ENCODE measurements around the gene SH3PXD2A. TPM values are rescaled to one million over a fixed set of nuclear protein-coding genes. Genes with fewer than 3 reads are reported as not detected.

Gene SH3PXD2A
- total RNA-seq, 2 experiments from 2014 or later, result 6.9 to 7.0 TPM

DNA sequence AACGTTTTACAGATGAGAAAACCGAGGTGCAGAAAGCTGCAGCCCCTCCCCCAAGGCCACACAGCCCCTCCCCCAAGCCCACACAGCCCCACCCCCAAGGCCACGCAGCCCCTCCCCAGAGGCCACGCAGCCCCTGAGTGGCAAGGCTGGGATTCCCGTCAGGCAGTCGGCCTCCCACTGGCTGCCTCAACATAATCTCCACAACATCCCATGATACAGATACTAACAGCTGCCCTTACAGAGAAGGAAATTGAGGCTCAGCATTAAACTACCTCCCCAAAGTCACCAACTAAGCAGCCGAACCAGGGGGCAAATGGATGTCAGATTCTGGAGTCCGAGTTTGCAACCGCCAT, 15.9 kb downstream of the SH3PXD2A start:
- no peak for DNase-seq
- Histone ChIP-seq H3K27ac (ENCODE audit: low read depth in 1 of 2, low read length in 2 of 2) (no peak overlapping the region), H3K4me1 (ENCODE audit: insufficient read depth, low read length) (no peaks in the 10 kb centered on the region), H3K27me3 (ENCODE audit: control insufficient read depth in 1 of 2, insufficient read depth in 2 of 2, low read length in 2 of 2) (no peaks in the 10 kb centered on the region), H3K36me3 (ENCODE audit: insufficient read depth, low read length) (no peaks in the 10 kb centered on the region), H3K9me3 (ENCODE audit: control insufficient read depth in 1 of 2, insufficient read depth in 1 of 2, low read length in 2 of 2) (no peaks in the 10 kb centered on the region), H3K4me3 (ENCODE audit: low read length) (no peak overlapping the region)
- no peaks in the 10 kb centered on the region for H3K36me3 Mint-ChIP-seq (ENCODE audit: low read depth)
- no peaks in the 10 kb centered on the region for H3K9me3 Mint-ChIP-seq
- TF ChIP-seq, protein P1, sequence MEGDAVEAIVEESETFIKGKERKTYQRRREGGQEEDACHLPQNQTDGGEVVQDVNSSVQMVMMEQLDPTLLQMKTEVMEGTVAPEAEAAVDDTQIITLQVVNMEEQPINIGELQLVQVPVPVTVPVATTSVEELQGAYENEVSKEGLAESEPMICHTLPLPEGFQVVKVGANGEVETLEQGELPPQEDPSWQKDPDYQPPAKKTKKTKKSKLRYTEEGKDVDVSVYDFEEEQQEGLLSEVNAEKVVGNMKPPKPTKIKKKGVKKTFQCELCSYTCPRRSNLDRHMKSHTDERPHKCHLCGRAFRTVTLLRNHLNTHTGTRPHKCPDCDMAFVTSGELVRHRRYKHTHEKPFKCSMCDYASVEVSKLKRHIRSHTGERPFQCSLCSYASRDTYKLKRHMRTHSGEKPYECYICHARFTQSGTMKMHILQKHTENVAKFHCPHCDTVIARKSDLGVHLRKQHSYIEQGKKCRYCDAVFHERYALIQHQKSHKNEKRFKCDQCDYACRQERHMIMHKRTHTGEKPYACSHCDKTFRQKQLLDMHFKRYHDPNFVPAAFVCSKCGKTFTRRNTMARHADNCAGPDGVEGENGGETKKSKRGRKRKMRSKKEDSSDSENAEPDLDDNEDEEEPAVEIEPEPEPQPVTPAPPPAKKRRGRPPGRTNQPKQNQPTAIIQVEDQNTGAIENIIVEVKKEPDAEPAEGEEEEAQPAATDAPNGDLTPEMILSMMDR (IDR thresholded peaks at IDR 0.05), result no peak
- intact Hi-C loops (cut with DNase I, micrococcal nuclease), result no loop called here
- no peaks in the 10 kb centered on the region for H3K27me3 Mint-ChIP-seq
- H3K27ac Mint-ChIP-seq, result no peak overlapping the region
- H3K4me1 Mint-ChIP-seq (ENCODE audit: low read depth), result peaks cover 1% of the 10 kb centered on the region
- CTCF ChIA-PET, result no interaction called here
- POLR2A ChIA-PET, result no interaction called here
- ATAC-seq (ENCODE audit: poor library complexity), result no peak
- H3K4me3 Mint-ChIP-seq, result no peak overlapping the region

DNA sequence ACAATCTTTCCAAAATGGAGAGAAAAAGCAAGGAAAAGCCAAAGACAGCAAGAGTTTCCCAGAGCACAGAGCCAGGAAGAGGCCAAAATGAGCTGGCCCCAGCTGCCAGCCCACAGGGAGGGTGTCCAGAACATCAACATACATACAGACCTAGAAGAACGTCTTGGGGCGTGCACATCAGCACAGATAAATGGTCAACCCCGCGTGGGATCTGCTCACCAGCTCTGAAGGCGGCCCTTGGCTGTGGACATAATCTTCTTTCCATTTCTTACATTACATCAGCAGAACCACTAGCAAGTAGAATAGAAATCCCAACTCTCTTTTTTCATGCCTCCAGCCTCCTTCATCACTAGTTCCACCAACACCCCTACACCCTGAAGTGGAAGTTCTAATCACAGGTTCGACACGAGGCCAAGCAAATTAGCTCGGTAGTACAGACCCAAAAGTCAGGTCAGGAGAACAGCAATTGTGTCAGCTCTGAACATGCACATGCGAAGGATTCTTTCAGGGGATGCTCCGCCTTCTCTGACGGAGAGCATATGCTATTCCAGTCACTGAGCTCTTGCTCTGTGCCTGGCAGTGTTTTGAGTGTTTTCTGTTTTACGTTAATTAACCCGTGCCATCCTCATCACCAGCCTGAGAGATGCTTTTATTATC, 16.4 kb downstream of the SH3PXD2A start:
- POLR2A ChIA-PET, result no interaction called here
- no peaks in the 10 kb centered on the region for H3K4me1 Mint-ChIP-seq (ENCODE audit: low read depth)
- Histone ChIP-seq H3K4me1 (ENCODE audit: insufficient read depth, low read length) (no peaks in the 10 kb centered on the region), H3K4me3 (ENCODE audit: low read length) (no peak overlapping the region), H3K36me3 (ENCODE audit: insufficient read depth, low read length) (no peaks in the 10 kb centered on the region), H3K9me3 (ENCODE audit: control insufficient read depth in 1 of 2, insufficient read depth in 1 of 2, low read length in 2 of 2) (no peaks in the 10 kb centered on the region), H3K27me3 (ENCODE audit: control insufficient read depth in 1 of 2, insufficient read depth in 2 of 2, low read length in 2 of 2) (no peaks in the 10 kb centered on the region), H3K27ac (ENCODE audit: low read depth in 1 of 2, low read length in 2 of 2) (no peak overlapping the region)
- H3K27ac Mint-ChIP-seq, result no peak overlapping the region
- intact Hi-C loops (cut with DNase I, micrococcal nuclease), result no loop called here
- CTCF ChIA-PET, result no interaction called here
- no peaks in the 10 kb centered on the region for H3K9me3 Mint-ChIP-seq
- no peak for ATAC-seq (ENCODE audit: poor library complexity)
- no peak for DNase-seq
- no peaks in the 10 kb centered on the region for H3K36me3 Mint-ChIP-seq (ENCODE audit: low read depth)
- H3K27me3 Mint-ChIP-seq, result no peaks in the 10 kb centered on the region
- TF ChIP-seq, protein P1 (IDR thresholded peaks at IDR 0.05), result no peak
- no peak overlapping the region for H3K4me3 Mint-ChIP-seq

DNA sequence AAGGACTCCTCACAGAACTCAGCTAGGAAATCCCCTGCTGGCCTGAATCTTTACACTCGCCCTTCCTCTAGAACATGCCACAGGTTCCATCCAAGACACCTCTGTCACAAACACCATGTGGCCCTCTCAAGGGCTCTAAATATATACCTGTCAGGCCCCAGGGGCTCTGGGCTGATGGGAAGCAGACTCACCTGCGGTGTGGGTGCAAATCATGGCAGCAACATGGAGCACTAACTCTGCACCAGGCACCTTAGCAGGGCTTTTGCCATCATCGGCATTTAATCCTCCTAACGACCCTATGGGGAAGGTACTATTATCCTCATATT, 17.3 kb downstream of the SH3PXD2A start:
- intact Hi-C loops (cut with DNase I, micrococcal nuclease), result no loop called here
- H3K9me3 Mint-ChIP-seq, result no peaks in the 10 kb centered on the region

More for the DNA sequence above, 17.3 kb downstream of the SH3PXD2A start:
- Histone ChIP-seq H3K27me3 (ENCODE audit: control insufficient read depth in 1 of 2, insufficient read depth in 2 of 2, low read length in 2 of 2) (no peaks in the 10 kb centered on the region), H3K36me3 (ENCODE audit: insufficient read depth, low read length) (no peaks in the 10 kb centered on the region), H3K27ac (ENCODE audit: low read depth in 1 of 2, low read length in 2 of 2) (no peak overlapping the region), H3K4me1 (ENCODE audit: insufficient read depth, low read length) (no peaks in the 10 kb centered on the region), H3K4me3 (ENCODE audit: low read length) (no peak overlapping the region), H3K9me3 (ENCODE audit: control insufficient read depth in 1 of 2, insufficient read depth in 1 of 2, low read length in 2 of 2) (no peaks in the 10 kb centered on the region)
- ChIA-PET CTCF (interaction anchor here (0.8 kb wide), 1 partner anchor 101 kb away, joined by 3 read pairs; no protein-coding TSS in a partner anchor), POLR2A (no interaction called here)
- no peak overlapping the region for H3K27ac Mint-ChIP-seq
- H3K27me3 Mint-ChIP-seq, result no peaks in the 10 kb centered on the region
- TF ChIP-seq, protein P1 (IDR thresholded peaks at IDR 0.05), result no peak
- no peaks in the 10 kb centered on the region for H3K36me3 Mint-ChIP-seq (ENCODE audit: low read depth)
- DNase-seq (no peak), ATAC-seq (ENCODE audit: poor library complexity) (no peak)
- no peak overlapping the region for H3K4me3 Mint-ChIP-seq
- no peaks in the 10 kb centered on the region for H3K4me1 Mint-ChIP-seq (ENCODE audit: low read depth)
